ENCODE data around the gene UCN2.

- no peak for TF ChIP-seq POLR2A (IDR thresholded peaks at IDR 0.05)
- TF ChIP-seq, protein P1, sequence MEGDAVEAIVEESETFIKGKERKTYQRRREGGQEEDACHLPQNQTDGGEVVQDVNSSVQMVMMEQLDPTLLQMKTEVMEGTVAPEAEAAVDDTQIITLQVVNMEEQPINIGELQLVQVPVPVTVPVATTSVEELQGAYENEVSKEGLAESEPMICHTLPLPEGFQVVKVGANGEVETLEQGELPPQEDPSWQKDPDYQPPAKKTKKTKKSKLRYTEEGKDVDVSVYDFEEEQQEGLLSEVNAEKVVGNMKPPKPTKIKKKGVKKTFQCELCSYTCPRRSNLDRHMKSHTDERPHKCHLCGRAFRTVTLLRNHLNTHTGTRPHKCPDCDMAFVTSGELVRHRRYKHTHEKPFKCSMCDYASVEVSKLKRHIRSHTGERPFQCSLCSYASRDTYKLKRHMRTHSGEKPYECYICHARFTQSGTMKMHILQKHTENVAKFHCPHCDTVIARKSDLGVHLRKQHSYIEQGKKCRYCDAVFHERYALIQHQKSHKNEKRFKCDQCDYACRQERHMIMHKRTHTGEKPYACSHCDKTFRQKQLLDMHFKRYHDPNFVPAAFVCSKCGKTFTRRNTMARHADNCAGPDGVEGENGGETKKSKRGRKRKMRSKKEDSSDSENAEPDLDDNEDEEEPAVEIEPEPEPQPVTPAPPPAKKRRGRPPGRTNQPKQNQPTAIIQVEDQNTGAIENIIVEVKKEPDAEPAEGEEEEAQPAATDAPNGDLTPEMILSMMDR (IDR thresholded peaks at IDR 0.05): no peak
These were observed 10.2 kb downstream of the UCN2 start for GRCh38 chr3:48553361-48553760.
